UCSD-AML1 (cell line): Measurements from ENCODE around the gene NAXD.
"Not testable (repeated sequence)": the region's sequence is repeated elsewhere in the genome, so short reads cannot be mapped to it uniquely, and the experiment has no call there.

ENCODE experiments used
- DNase-seq: peaks from one replicate; lab custom pipeline; 2025; ENCODE audit not compliant: unreplicated experiment; lab: John Stamatoyannopoulos, UW

NAXD gene

DNA sequence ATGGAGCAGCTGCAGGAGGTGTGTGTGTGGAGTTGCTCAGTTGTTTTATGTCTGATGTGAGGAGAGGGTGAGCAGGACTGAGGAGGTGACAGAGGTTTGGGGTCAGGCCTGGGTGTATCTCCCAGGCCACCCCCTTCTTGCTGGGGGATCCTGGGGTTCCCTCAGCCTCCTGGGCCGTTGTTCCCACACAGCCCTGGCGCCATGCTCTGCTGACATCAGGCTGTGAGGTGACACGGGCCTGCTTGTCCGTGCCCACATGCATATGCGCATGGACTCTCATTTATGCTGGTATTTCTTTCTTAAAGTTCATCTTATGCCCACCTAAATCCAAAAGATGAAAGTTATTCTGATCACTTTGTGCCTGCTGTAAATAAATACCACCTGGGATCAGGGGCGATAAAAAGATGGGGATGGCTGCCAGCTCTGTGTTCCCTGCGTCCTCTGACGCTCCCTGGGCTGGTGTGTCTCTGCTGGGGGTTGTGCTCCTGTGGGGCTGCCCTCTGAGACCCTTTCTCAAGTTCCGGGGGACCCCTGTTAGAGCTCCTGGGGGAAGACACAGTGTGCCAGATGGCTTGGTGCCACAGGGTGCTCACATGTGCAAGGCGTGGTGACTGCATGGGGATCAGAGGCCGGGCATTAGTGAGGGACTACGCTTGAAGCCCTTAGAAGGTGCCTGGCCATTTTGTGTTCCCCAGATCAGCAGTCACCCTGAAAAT is 12.6 kb downstream of the NAXD start:
- DNase-seq: no peak

- no peak for DNase-seq
These were observed 13.1 kb downstream of the NAXD start for GRCh38 chr13:110628477-110628793.

- DNase-seq: no peak
These were observed 13.8 kb downstream of the NAXD start for GRCh38 chr13:110628952-110629701.

- DNase-seq: no peak
These were observed 14.4 kb downstream of the NAXD start for GRCh38 chr13:110629735-110630134.

GRCh38 chr13:110630566-110631119 is 15.3 kb downstream of the NAXD start:
- no peak for DNase-seq

DNA sequence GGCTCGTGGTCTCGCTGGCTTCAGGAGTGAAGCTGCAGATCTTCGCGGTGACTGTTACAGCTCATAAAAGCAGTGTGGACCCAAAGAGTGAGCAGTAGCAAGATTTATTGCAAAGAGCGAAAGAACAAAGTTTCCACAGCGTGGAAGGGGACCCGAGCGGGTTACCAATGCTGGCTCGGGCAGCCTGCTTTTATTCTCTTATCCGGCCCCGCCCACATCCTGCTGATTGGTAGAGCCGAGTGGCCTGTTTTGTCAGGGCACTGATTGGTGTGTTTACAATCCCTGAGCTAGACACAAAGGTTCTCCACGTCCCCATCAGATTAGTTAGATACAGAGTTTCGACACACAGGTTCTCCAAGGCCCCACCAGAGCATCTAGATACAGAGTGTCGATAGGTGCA is 16.9 kb downstream of the NAXD start:
- not testable (repeated sequence) for DNase-seq

- no peak for DNase-seq
These were observed 18.4 kb downstream of the NAXD start for GRCh38 chr13:110633776-110634175.

- DNase-seq: no peak
These were observed 19.2 kb downstream of the NAXD start for GRCh38 chr13:110634558-110634957.

GRCh38 chr13:110635405-110636002 is 20.2 kb downstream of the NAXD start:
- no peak for DNase-seq

- DNase-seq: no peak
These were observed 20.7 kb downstream of the NAXD start for GRCh38 chr13:110636053-110636475.

DNA sequence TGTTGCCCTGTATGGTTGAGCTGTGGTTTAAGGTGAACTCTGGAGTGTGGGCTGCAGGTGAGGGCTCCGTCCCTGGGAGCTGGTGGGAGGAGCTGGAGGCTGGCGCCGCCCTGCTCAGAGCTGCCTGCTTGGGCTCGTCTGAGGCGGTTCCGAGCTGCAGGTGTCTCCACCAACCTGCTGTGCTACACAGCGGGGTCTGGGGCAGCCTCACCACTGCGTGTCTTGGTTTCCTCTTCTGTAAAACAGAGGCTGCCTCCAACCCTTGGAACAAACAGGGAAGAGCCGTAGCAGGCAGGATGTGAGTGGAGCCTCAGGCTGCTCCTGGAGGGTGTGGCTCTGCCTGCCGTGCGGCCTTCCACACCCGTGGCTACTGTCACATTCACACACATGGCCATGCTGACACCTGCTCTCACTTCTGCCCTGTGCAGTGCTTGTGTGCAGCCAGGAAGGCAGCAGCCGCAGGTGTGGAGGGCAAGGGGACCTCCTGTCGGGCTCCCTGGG is 21.4 kb downstream of the NAXD start:
- DNase-seq: no peak

DNA sequence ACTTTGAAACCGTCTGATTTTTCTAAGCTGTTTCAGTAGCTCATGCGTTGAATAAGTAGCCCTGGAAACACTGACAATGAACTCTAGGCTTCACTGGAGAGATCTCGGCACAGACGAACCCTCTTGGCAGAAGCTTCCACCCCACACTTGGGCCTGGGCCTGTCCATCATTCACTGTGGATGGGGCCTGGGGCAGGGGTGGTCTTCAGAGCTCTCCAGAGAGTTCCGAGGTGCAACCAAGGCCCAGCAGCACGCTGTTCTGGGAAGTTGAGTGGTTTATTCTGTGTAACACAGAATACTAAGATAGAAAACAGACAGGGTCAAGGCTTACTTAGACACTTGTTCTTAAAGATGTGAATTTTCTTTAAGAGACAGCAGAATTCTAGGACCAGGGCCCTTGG is 21.9 kb downstream of the NAXD start:
- no peak for DNase-seq

- DNase-seq: no peak
These were observed 22.4 kb downstream of the NAXD start for GRCh38 chr13:110637747-110638146.

GRCh38 chr13:110638257-110638656 is 22.9 kb downstream of the NAXD start:
- no peak for DNase-seq

- DNase-seq: no peak
These were observed 23.8 kb downstream of the NAXD start for GRCh38 chr13:110638814-110639806.

GRCh38 chr13:110639935-110640334 is 24.6 kb downstream of the NAXD start:
- DNase-seq: no peak

- no peak for DNase-seq
These were observed 25.3 kb downstream of the NAXD start for GRCh38 chr13:110640591-110641029.

DNA sequence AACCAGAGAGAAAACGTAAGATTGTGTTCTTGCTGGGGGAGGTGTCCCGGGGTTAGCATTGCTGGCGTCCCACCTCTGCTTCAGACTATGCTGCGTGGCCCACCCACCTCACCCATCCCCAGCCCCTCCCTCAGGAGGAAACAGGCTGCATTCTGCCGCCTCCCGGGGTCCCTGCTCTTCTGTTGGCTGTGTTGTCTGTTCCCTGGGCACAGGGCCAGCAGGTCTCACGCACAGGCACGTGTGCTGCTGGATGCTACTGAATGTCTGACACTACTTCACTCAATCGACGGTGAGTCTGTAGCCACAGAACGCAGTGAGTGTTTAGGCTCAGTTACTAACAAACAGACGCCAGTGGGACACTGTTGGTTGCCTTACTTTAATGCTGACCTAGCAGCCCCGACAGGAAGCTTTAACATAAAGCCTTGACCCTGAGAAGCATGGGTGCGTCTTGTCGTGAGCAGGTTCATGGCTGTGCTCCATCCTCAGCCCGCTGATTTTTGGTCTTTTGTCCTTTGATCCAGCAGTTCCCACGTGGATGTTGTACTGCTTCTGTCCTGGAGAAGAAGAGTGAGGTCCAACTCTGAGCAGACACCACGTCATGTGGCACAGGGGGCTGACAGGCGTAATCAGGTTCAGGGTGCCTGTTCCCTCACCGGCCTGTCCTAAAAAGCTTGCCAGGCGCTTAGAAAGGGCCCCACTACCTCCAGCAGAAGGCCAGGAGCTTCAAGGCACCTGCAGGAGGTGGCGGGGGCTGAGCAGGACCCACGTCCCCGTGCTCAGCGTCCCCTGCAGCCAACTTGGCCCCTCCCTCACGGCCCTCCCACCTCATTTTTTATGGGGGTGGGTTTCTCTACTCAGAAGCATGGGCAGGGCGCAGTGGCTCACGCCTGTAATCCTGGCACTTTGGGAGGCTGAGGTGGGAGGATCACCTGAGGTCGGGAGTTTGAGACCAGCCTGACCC is 26.0 kb downstream of the NAXD start:
- no peak for DNase-seq

DNA sequence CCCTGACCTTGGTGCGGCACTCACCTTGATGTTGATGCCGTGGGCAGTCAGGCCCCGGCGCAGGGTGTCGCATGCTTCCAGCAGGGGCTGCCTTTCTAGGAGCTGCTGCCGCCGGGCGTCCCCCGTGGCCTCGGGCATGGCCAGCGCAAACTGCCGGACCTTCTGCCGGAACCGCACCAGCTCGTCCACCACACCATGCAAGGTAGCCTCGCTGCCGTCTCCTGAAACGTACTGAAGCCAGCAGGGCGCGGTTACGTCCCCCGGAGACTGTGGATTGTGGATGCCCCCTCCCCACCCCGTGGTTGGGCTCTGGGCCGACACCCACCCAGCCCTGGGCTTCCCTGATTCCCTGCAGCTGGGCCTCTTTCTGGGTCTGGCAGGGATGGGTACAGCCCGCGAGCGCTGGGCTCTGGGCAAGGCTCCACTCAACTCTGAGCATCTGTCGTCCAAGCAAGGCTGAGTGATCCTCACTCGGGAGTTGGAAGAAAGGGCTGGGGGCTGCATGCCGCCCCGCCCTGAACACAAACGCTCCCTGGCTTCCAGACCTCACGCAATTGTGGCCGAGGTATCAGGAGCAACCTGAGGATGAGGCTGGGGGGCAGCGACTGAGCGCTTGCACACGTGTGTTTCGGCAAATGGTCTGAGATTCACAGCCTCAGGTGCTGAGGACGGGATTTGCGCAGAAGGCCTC is 27.1 kb downstream of the NAXD start:
- DNase-seq: no peak
